Breast epithelium (tissue), 4 donors: ENCODE data around the gene ZNF486. TPM values are rescaled to one million over a fixed set of nuclear protein-coding genes. Genes with fewer than 3 reads are reported as not detected.
"Not testable (repeated sequence)": the region's sequence is repeated elsewhere in the genome, so short reads cannot be mapped to it uniquely, and the experiment has no call there.

ENCODE experiments used
- DNase-seq, 2 donors: peaks; one replicate each; pipeline ENCODE4 v3.0.0-alpha.2; 2019; ENCODE audit warnings: low spot score in 2 of 2
- H3K27ac ChIP-seq, 2 donors: fragments of 200-600 bp; sonication (generic) in 1 of 2; one replicate each; pipeline ENCODE4 v1.5.1; 2016 to 2019; ENCODE audit warnings: mild to moderate bottlenecking in 1 of 2
- H3K27me3 ChIP-seq, 2 donors: fragments of 200-600 bp; sonication (generic) in 1 of 2; one replicate each; pipeline versions ENCODE4 v1.5.1 to v1.6.0; 2017 to 2019; ENCODE audit warnings: control low read depth in 1 of 2, mild to moderate bottlenecking in 1 of 2
- H3K36me3 ChIP-seq: fragments of 200-600 bp; one replicate; pipeline ENCODE4 v1.5.1; 2019
- H3K4me1 ChIP-seq, 2 donors: fragments of 200-600 bp; sonication (generic); one replicate each; pipeline ENCODE4 v1.5.1; 2016 to 2019; ENCODE audit warnings: control low read depth in 1 of 2
- H3K4me3 ChIP-seq, 3 donors: fragments of 200-600 bp; sonication (generic); 1 replicate in 2 of 3; 2 replicates in 1 of 3; pipeline ENCODE4 v1.5.1; 2016 to 2019; ENCODE audit warnings: mild to moderate bottlenecking in 3 of 3, moderate library complexity in 2 of 3
- H3K9me3 ChIP-seq, 2 donors: fragments of 200-600 bp; sonication (generic) in 1 of 2; one replicate each; pipeline ENCODE4 v1.5.1; 2016 to 2019; ENCODE audit warnings: control low read depth in 1 of 2
- POLR2A ChIP-seq: fragments of 450-650 bp; IDR thresholded peaks from one replicate; pipeline ENCODE4 v1.6.1; 2016; ENCODE audit warnings: antibody characterized with exemption, mild to moderate bottlenecking, moderate library complexity
- POLR2AphosphoS5 ChIP-seq, 3 donors: sonication (generic); formaldehyde crosslinking; IDR thresholded peaks; one replicate each; pipeline ENCODE4 v1.6.1; 2017; ENCODE audit warnings: antibody characterized with exemption in 3 of 3
- intact Hi-C: fragments of 100-400 bp; cut with DNase I; formaldehyde crosslinking; loops from one replicate; pipeline ENCODE4 v1.15.1; 2023; ENCODE audit warnings: low total_unique reads
- total RNA-seq, 3 donors: library from RNA; depleted of rRNA; stranded (reverse); fragments of >200 nt; gene quantifications; one replicate each; pipeline ENCODE4 v1.1.0, GENCODE V29; 2016
- TF ChIP-seq, protein P1 (sequence below), 3 donors: fragments of 450-650 bp; IDR thresholded peaks; one replicate each; pipeline ENCODE4 v1.5.1; 2016 to 2017; ENCODE audit warnings: antibody characterized with exemption in 3 of 3, mild to moderate bottlenecking in 3 of 3, moderate library complexity in 3 of 3

The ZNF486 gene
- total RNA-seq, 3 donors from 2014 or later, result 4.0 to 27.8 (median 14.1) TPM

DNA sequence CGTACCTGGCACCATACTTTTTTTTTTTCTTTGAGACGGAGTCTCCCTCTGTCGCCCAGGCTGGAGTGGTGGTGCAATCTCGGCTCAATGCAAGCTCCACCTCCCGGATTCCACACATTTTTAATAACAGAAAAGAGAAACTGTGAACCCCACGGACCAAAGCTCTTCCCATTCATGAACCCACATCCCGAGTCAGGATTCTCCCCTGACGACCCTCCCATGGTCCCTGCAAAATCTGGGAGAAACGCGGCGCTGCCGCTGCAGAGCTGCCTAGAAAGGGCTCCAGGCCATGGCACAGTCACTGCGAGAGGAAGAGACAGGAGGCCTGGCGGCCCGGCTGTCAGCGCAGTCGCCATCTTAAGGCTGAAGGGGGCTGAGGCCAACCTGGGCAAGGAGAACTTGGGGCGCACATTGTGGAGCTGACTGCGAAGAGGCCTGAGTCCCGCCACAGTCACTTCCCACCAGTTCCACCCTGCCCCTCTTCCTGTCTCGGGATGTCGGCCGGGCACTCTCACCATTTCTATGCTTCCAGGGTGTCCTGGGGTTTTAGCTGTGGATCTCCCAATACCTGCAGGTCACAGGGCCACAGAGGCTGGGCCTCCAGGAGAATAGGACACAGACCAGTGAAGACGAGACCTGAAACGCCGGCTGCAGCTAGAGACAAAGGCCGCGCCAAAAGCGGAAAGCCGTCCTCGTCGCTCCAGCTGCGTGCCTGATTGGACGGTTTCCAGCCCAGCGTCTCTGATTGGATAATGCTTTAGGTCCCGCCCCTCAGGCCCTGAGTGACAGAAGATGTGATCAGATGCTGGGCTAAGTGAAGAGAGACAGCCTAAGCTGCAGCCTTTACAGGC lies 71.0 kb downstream of the ZNF486 start:
- Histone ChIP-seq H3K4me1 (no peaks in the 10 kb centered on the region), H3K27me3 (no peaks in the 10 kb centered on the region), H3K9me3 (no peaks in the 10 kb centered on the region), H3K27ac (peak overlapping the region; percentile 22 to 36), H3K36me3 (no peaks in the 10 kb centered on the region), H3K4me3 (peak overlapping the region; percentile 52 to 77 (median 73))
- TF ChIP-seq POLR2A (no peak), POLR2AphosphoS5 (IDR thresholded peaks at IDR 0.05) (no peak)
- TF ChIP-seq, protein P1, sequence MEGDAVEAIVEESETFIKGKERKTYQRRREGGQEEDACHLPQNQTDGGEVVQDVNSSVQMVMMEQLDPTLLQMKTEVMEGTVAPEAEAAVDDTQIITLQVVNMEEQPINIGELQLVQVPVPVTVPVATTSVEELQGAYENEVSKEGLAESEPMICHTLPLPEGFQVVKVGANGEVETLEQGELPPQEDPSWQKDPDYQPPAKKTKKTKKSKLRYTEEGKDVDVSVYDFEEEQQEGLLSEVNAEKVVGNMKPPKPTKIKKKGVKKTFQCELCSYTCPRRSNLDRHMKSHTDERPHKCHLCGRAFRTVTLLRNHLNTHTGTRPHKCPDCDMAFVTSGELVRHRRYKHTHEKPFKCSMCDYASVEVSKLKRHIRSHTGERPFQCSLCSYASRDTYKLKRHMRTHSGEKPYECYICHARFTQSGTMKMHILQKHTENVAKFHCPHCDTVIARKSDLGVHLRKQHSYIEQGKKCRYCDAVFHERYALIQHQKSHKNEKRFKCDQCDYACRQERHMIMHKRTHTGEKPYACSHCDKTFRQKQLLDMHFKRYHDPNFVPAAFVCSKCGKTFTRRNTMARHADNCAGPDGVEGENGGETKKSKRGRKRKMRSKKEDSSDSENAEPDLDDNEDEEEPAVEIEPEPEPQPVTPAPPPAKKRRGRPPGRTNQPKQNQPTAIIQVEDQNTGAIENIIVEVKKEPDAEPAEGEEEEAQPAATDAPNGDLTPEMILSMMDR (IDR thresholded peaks at IDR 0.05), result no peak
- DNase-seq, result peak; percentile 92 to 93
- intact Hi-C loops, result no loop called here

DNA sequence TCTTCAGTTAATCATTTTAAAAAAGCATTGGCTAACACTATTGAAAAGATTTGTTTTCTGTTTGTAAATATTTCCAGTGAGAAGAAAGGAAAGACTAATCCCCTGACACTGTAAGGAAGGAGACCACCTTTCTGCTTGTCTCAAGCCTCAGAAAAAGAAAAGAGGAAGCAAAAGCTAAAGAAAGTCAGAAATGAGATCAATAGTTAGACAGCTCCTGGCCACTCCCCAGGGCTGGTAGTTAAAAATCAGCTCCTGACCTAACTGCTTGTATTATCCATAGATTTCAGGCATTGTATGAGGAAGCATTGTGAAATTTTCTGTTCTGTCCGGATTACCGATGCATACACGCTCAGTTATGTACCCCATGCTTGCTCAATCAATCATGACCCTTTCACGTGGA lies 76.6 kb downstream of the ZNF486 start:
- Histone ChIP-seq H3K4me1 (no peaks in the 10 kb centered on the region), H3K9me3 (no peaks in the 10 kb centered on the region), H3K36me3 (no peaks in the 10 kb centered on the region), H3K27me3 (no peaks in the 10 kb centered on the region), H3K4me3 (no peak overlapping the region), H3K27ac (no peak overlapping the region)
- no peak for DNase-seq
- TF ChIP-seq POLR2A (no peak), POLR2AphosphoS5 (IDR thresholded peaks at IDR 0.05) (no peak)
- TF ChIP-seq, protein P1 (IDR thresholded peaks at IDR 0.05), result no peak
- intact Hi-C loops, result no loop called here

DNA sequence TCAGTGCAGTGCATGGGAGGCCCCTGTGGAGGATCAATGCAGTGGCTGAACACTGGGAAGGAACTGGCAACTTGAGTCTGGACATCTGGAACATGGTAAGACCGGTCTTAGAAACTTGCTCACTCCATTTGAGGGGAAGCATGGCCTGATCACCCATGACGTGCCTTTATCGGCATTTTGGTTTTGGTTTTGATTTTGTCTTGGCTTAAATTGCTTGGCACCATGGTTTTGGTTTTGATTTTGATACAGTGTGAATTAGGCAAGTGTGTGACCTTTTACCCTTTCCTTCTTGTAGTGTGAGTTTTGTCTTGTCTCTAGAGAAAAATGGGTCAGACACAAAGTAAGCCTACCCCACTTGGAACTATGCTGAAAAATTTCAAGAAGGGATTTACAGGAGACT lies 77.3 kb downstream of the ZNF486 start:
- H3K36me3 ChIP-seq, result no peaks in the 10 kb centered on the region
- no peaks in the 10 kb centered on the region for H3K27me3 ChIP-seq
- no peak overlapping the region for H3K27ac ChIP-seq
- no peak for DNase-seq
- TF ChIP-seq, protein P1 (IDR thresholded peaks at IDR 0.05), result no peak
- intact Hi-C loops, result no loop called here
- H3K4me3 ChIP-seq, result no peak overlapping the region
- no peaks in the 10 kb centered on the region for H3K9me3 ChIP-seq
- no peaks in the 10 kb centered on the region for H3K4me1 ChIP-seq

DNA sequence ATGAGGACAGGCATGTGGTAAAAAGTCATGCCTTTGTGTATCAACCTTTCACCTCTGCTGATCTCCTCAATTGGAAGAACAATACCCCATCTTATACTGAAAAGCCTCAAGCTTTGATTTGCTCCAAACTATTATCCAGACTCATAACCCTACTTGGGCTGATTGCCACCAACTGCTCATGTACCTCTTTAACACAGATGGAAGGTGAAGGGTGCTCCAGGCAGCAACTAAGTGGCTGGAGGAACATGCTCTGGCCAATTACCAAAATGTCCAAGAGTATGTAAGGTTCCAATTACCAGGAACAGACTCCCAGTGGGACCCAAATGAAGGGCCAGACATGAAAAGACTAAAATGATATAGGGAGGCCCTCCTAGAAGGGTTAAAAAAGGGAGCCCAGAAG lies 78.3 kb downstream of the ZNF486 start:
- no peaks in the 10 kb centered on the region for H3K27me3 ChIP-seq
- no peak overlapping the region for H3K4me3 ChIP-seq
- H3K4me1 ChIP-seq, result no peaks in the 10 kb centered on the region
- no peak for DNase-seq
- intact Hi-C loops, result no loop called here
- TF ChIP-seq POLR2AphosphoS5 (IDR thresholded peaks at IDR 0.05) (no peak), POLR2A (no peak)
- TF ChIP-seq, protein P1 (IDR thresholded peaks at IDR 0.05), result no peak
- no peaks in the 10 kb centered on the region for H3K9me3 ChIP-seq
- H3K36me3 ChIP-seq, result no peaks in the 10 kb centered on the region
- no peak overlapping the region for H3K27ac ChIP-seq

DNA sequence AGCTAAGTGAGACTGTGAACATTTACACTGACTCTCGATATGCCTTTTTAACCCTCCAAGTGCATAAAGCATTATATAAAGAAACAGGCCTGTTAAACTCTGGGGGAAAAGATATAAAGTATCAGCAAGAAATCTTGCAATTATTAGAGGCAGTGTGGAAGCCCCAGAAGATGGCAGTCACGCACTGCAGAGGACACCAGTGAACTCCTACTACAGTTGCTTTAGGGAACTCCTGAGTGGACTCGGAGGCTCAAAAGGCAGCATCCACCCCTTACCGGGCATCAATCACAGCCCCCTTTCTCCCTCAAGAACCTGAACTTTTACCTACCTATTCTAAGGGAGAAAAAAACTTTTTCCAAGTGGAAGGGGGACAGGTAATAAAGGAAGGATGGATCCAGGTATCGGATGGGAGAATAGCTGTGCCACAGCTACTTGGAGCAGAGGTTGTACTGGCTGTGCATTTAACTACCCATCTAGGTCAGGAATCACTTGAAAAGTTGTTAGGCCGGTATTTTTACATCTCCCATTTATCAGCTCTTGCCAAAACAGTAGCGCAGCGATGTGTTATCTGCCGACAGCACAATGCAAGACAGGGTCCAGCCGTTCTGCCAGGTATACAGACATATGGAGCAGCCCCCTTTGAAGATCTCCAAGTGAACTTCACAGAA lies 80.1 kb downstream of the ZNF486 start:
- Histone ChIP-seq H3K36me3 (no peaks in the 10 kb centered on the region), H3K4me1 (no peaks in the 10 kb centered on the region), H3K4me3 (no peak overlapping the region), H3K27ac (no peak overlapping the region), H3K9me3 (no peaks in the 10 kb centered on the region), H3K27me3 (no peaks in the 10 kb centered on the region)
- no peak for DNase-seq
- no peak for TF ChIP-seq POLR2AphosphoS5 (IDR thresholded peaks at IDR 0.05)
- TF ChIP-seq, protein P1 (IDR thresholded peaks at IDR 0.05), result peak in 1 of 3 donors; percentile 49
- intact Hi-C loops, result no loop called here

DNA sequence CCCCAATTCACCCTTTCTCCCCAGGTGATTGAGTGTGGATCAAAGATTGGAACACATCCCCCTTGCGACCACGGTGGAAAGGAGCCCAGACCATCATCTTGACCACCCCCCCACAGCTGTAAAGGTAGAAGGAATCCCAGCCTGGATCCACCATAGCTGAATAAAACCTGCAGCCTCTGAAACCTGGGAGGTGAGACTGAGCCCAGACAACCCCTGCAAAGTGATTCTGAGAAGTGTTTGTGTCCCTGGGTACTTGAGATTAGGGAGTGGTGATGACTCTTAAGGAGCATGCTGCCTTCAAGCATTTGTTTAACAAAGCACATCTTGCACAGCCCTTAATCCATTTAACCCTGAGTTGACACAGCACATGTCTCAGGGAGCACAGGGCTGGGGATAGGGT lies 81.2 kb downstream of the ZNF486 start:
- H3K27ac ChIP-seq, H3K4me3 ChIP-seq, H3K36me3 ChIP-seq, H3K9me3 ChIP-seq, intact Hi-C loops, DNase-seq, H3K27me3 ChIP-seq, H3K4me1 ChIP-seq: not testable (repeated sequence)
